ENCODE data around the gene PLPPR5. TPM values are rescaled to one million over a fixed set of nuclear protein-coding genes. Genes with fewer than 3 reads are reported as not detected.

The PLPPR5 gene
- total and polyA plus RNA-seq, 2 of the 4 experiments (the other 2 are of a cell fraction), result under 0.01 to 0.05 TPM

DNA sequence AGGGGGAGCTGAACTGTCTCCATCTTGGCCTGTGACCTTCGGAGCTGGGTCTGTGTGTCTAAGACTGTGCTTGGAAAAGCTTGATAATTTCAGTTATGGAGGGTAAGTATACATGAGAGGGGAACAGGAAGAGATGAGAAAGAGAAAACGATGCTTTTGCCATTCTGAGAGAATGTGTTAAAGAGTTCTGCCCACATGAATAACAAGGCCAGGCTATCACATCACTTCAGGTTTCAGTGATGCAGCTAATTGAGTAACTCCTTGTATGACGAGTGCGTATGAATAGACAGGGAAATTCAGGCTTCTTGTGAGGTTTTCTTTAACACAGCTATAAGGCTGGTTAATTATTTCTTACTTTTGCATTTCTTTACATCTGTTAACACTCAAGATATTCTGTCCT lies 81.0 kb downstream of the PLPPR5 start:
- Histone ChIP-seq H3K27me3 (ENCODE audit: control insufficient read depth, insufficient read depth, low read length) (no peaks in the 10 kb centered on the region), H4K8ac (ENCODE audit: low read depth in 2 of 2, low read length in 2 of 2) (no peak overlapping the region), H2BK120ac (ENCODE audit: low read depth, low read length) (no peak overlapping the region), H3K79me1 (ENCODE audit: low read depth in 1 of 2, low read length in 2 of 2) (no peaks in the 10 kb centered on the region), H2AK9ac (replicated peaks; ENCODE audit: low read depth, low read length, poor library complexity) (no peak overlapping the region), H2AK5ac (ENCODE audit: low read depth, low read length) (no peak overlapping the region), H3K14ac (replicated peaks; ENCODE audit: low read depth, low read length) (no peak overlapping the region), H3K36me3 (ENCODE audit: control insufficient read depth, insufficient read depth, low read length) (no peaks in the 10 kb centered on the region), H3K4me2 (ENCODE audit: low read depth, low read length) (no peak overlapping the region), H2BK5ac (ENCODE audit: low read depth, low read length, poor library complexity, severe bottlenecking) (no peak overlapping the region), H3K23ac (ENCODE audit: low read depth, low read length) (no peak overlapping the region), H3K4me3 (ENCODE audit: insufficient read depth, low read depth, low read length) (no peak overlapping the region), H3K9me3 (ENCODE audit: control insufficient read depth, insufficient read depth, low read length) (no peaks in the 10 kb centered on the region), H3K56ac (ENCODE audit: extremely low read depth, insufficient read depth, low read length) (no peak overlapping the region), H3K27ac (ENCODE audit: insufficient read depth, low read length) (no peak overlapping the region), H3K18ac (ENCODE audit: low read depth, low read length) (no peak overlapping the region), H4K5ac (ENCODE audit: low read depth, low read length) (no peak overlapping the region), H2BK20ac (ENCODE audit: low read depth, low read length) (no peak overlapping the region), H3K9me1 (ENCODE audit: insufficient read depth, low read length) (no peaks in the 10 kb centered on the region), H3K9ac (ENCODE audit: low read depth, low read length) (no peak overlapping the region), H2BK15ac (ENCODE audit: low read depth, low read length) (no peak overlapping the region), H3K4ac (ENCODE audit: low read depth, low read length) (no peak overlapping the region), H3K4me1 (ENCODE audit: control insufficient read depth, insufficient read depth, low read length) (peaks cover 2% of the 10 kb centered on the region; the same call in 1 of the 2 replicates), H4K20me1 (ENCODE audit: insufficient read depth, low read length) (no peaks in the 10 kb centered on the region), H2AFZ (replicated peaks; ENCODE audit: low read length, poor library complexity) (no peak overlapping the region), H4K91ac (ENCODE audit: insufficient read depth, low read depth, low read length) (no peak overlapping the region)
- dilution Hi-C loops (cut with HindIII; ENCODE audit: low sequenced_read_pairs, unreplicated experiment) (no loop called here), intact Hi-C loops (cut with micrococcal nuclease) (no loop called here), in situ Hi-C loops (cut with MboI; ENCODE audit: low sequenced_read_pairs) (no loop called here)
- ChIA-PET POLR2A (ENCODE audit: unreplicated experiment) (no interaction called here), CTCF (no interaction called here)
- no peak for TF ChIP-seq MAFK (IDR thresholded peaks at IDR 0.05; ENCODE audit: low read depth, low read length)
- TF ChIP-seq, protein P1, sequence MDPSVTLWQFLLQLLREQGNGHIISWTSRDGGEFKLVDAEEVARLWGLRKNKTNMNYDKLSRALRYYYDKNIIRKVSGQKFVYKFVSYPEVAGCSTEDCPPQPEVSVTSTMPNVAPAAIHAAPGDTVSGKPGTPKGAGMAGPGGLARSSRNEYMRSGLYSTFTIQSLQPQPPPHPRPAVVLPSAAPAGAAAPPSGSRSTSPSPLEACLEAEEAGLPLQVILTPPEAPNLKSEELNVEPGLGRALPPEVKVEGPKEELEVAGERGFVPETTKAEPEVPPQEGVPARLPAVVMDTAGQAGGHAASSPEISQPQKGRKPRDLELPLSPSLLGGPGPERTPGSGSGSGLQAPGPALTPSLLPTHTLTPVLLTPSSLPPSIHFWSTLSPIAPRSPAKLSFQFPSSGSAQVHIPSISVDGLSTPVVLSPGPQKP (IDR thresholded peaks at IDR 0.05; ENCODE audit: borderline replicate concordance, low read depth, low read length), result no peak
- no peak for TF ChIP-seq RFX5 (IDR thresholded peaks at IDR 0.05; ENCODE audit: low read depth, low read length)
- TF ChIP-seq CHD1 (IDR thresholded peaks at IDR 0.05; ENCODE audit: low read depth, low read length), result no peak
- TF ChIP-seq MAZ (IDR thresholded peaks at IDR 0.05; ENCODE audit: borderline replicate concordance, low read depth, low read length), result no peak
- no peak for TF ChIP-seq CEBPB (IDR thresholded peaks at IDR 0.05; ENCODE audit: low read depth, low read length)
- TF ChIP-seq RCOR1 (IDR thresholded peaks at IDR 0.05; ENCODE audit: insufficient replicate concordance, low read length), result no peak
- TF ChIP-seq BHLHE40 (IDR thresholded peaks at IDR 0.05; ENCODE audit: low read depth, low read length), result no peak
- TF ChIP-seq MXI1 (IDR thresholded peaks at IDR 0.05; ENCODE audit: borderline replicate concordance, low read depth, low read length), result no peak
- TF ChIP-seq, protein P2, sequence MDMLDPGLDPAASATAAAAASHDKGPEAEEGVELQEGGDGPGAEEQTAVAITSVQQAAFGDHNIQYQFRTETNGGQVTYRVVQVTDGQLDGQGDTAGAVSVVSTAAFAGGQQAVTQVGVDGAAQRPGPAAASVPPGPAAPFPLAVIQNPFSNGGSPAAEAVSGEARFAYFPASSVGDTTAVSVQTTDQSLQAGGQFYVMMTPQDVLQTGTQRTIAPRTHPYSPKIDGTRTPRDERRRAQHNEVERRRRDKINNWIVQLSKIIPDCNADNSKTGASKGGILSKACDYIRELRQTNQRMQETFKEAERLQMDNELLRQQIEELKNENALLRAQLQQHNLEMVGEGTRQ (IDR thresholded peaks at IDR 0.05; ENCODE audit: low read depth, low read length), result no peak
- WGBS, 2 experiments (ENCODE audit: extremely low coverage in 2 of 2, insufficient read length in 1 of 2), result 60% methylated on average over 1 of the region's 4 CpGs; no CpG with 5 or more reads in 1 of the 2 experiments
- DNase-seq, result no peak
- ATAC-seq (ENCODE audit: low read depth), result no peak
- BruUV-seq (replicated peaks), result no TSS peak
